ENCODE measurements around the gene TMPRSS6.
A peak's percentile ranks its signal among the peaks of the same experiment; 100 is the strongest.

The TMPRSS6 gene

DNA sequence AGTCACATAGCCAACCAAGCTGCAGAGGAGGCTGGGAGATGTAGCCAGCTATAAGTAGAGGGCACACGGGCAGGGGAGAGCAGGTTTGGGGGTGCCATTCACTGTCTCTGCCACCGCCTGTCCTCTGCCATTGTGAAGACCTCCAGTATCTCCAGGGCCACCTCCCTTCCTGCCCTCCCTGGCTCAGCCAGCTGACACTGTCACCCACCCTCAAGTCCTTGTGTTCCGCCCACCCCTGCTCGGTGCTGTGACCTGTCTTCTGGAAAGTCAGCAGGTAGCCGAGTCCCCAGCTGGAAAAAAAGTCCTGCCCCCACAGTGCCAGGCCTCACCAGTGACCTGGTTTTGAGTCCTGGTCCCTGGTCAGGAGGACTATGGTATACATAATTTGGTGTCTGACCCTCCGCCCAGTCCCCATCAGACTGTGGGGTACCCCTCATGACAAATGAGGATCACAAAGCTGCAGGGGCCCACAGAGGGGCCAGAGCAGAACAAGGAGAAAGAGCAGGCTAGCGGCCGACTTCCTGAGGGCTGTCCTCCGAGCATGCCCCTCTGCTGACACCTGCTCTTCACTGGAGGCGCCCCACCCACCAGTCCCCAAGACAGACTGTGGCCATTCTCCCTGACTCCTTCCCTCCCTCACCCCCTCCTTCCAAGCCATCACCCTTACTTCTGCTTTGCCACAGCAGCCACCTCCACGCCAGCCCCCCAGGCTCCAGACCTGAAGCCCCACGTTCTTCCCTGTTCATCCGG is 47.3 kb upstream of the TMPRSS6 start:
- no peaks in the 10 kb centered on the region for H3K36me3 ChIP-seq (replicated peaks; ENCODE audit: low read depth, low read length)
- TF ChIP-seq EZH2phosphoT487 (IDR thresholded peaks at IDR 0.05; ENCODE audit: low read depth): no peak
- TF ChIP-seq, protein P1, sequence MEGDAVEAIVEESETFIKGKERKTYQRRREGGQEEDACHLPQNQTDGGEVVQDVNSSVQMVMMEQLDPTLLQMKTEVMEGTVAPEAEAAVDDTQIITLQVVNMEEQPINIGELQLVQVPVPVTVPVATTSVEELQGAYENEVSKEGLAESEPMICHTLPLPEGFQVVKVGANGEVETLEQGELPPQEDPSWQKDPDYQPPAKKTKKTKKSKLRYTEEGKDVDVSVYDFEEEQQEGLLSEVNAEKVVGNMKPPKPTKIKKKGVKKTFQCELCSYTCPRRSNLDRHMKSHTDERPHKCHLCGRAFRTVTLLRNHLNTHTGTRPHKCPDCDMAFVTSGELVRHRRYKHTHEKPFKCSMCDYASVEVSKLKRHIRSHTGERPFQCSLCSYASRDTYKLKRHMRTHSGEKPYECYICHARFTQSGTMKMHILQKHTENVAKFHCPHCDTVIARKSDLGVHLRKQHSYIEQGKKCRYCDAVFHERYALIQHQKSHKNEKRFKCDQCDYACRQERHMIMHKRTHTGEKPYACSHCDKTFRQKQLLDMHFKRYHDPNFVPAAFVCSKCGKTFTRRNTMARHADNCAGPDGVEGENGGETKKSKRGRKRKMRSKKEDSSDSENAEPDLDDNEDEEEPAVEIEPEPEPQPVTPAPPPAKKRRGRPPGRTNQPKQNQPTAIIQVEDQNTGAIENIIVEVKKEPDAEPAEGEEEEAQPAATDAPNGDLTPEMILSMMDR (IDR thresholded peaks at IDR 0.05; ENCODE audit: low read depth, low read length): no peak
- no peak overlapping the region for H2AFZ ChIP-seq (ENCODE audit: low read depth, low read length)
- no peak overlapping the region for H3K27ac ChIP-seq (ENCODE audit: low read length)
- H3K79me2 ChIP-seq (ENCODE audit: low read length): no peaks in the 10 kb centered on the region
- H3K9me3 ChIP-seq (ENCODE audit: insufficient read depth, low read length): no peaks in the 10 kb centered on the region
- no peak overlapping the region for H3K4me3 ChIP-seq (ENCODE audit: low read length)
- H3K4me1 ChIP-seq (ENCODE audit: low read length): peaks cover 38% of the 10 kb centered on the region
- H3K9ac ChIP-seq (ENCODE audit: low read length): no peak overlapping the region
- H3K27me3 ChIP-seq (ENCODE audit: low read depth, low read length): peaks cover 52% of the 10 kb centered on the region
- no peaks in the 10 kb centered on the region for H4K20me1 ChIP-seq (ENCODE audit: insufficient read depth, low read length)
- H3K4me2 ChIP-seq (ENCODE audit: low read length): no peak overlapping the region

DNA sequence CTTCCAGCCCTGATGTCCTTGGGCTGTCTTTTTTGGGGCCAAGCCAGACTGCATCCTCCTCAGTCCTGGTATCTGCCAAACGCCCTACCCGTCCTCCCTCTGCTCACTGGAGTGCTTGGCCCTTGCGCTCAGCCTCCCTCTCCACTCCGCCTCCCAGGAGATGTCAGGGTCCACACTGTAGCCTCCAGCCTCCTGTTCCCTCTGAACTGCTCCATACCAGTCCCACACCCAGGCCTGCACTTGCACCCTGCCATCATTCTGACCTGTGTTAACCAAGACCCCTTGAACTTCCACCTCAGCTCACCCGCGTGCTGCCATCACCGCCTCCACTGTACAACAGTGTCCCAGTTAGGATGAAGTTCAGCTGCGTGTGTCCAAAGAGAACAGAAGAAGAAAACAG is 46.5 kb upstream of the TMPRSS6 start:
- no peak overlapping the region for H3K4me3 ChIP-seq (ENCODE audit: low read length)
- H3K9me3 ChIP-seq (ENCODE audit: insufficient read depth, low read length): peaks cover 2% of the 10 kb centered on the region; the same call in 1 of the 2 replicates
- H3K4me2 ChIP-seq (ENCODE audit: low read length): no peak overlapping the region
- H3K79me2 ChIP-seq (ENCODE audit: low read length): no peaks in the 10 kb centered on the region
- H3K9ac ChIP-seq (ENCODE audit: low read length): no peak overlapping the region
- TF ChIP-seq, protein P1 (IDR thresholded peaks at IDR 0.05; ENCODE audit: low read depth, low read length): no peak
- no peak for TF ChIP-seq EZH2phosphoT487 (IDR thresholded peaks at IDR 0.05; ENCODE audit: low read depth)
- no peaks in the 10 kb centered on the region for H3K36me3 ChIP-seq (replicated peaks; ENCODE audit: low read depth, low read length)
- H3K27ac ChIP-seq (ENCODE audit: low read length): no peak overlapping the region
- no peak overlapping the region for H2AFZ ChIP-seq (ENCODE audit: low read depth, low read length)
- peaks cover 29% of the 10 kb centered on the region for H3K4me1 ChIP-seq (ENCODE audit: low read length)
- no peaks in the 10 kb centered on the region for H4K20me1 ChIP-seq (ENCODE audit: insufficient read depth, low read length)
- H3K27me3 ChIP-seq (ENCODE audit: low read depth, low read length): peaks cover 61% of the 10 kb centered on the region

DNA sequence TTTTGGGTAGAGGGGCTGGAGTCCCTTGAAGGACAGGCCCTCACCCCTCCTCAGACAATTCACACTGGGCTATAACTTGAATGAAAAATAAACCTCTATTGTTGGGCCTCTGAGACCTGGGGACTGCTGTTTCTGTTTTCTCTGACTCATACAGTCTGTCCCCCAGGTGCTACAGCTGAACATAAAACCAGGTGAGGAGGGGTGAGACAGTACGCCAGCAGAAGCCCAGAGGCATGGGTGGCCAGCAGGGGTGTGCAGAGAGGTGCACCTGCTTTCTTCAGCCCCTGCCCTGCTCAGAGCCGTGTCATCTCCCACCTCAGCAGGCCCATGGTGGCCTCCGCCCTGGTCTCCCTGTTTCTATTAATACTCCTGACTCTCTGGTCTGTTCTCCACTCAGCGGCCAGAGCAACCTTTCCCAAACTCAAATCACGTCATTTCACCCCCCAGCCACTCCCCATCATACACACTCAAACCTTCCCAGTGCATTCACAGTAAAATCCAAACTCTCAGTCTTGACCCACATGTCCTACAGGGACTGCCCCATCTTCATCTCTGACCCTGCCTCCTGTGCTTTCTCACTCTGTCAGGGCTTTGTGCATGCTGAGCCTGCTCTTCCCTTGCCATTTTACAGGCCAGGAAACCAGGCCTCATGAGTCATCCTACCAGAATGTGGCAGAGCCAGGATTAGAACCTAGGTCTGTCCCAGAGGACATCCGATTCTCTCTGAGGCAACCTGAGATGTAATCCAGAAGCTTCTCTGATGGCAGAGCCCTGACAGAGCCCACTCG is 45.6 kb upstream of the TMPRSS6 start:
- Histone ChIP-seq H3K9ac (ENCODE audit: low read length) (no peak overlapping the region), H3K27me3 (ENCODE audit: low read depth, low read length) (peaks cover 58% of the 10 kb centered on the region), H3K36me3 (replicated peaks; ENCODE audit: low read depth, low read length) (no peaks in the 10 kb centered on the region), H2AFZ (ENCODE audit: low read depth, low read length) (no peak overlapping the region), H4K20me1 (ENCODE audit: insufficient read depth, low read length) (no peaks in the 10 kb centered on the region), H3K9me3 (ENCODE audit: insufficient read depth, low read length) (peaks cover 5% of the 10 kb centered on the region; the same call in 1 of the 2 replicates), H3K27ac (ENCODE audit: low read length) (no peak overlapping the region), H3K4me3 (ENCODE audit: low read length) (no peak overlapping the region), H3K79me2 (ENCODE audit: low read length) (no peaks in the 10 kb centered on the region), H3K4me1 (ENCODE audit: low read length) (peaks cover 34% of the 10 kb centered on the region), H3K4me2 (ENCODE audit: low read length) (peak overlapping the region; percentile 2; the same call in 1 of the 2 replicates)
- TF ChIP-seq, protein P1 (IDR thresholded peaks at IDR 0.05; ENCODE audit: low read depth, low read length): no peak
- no peak for TF ChIP-seq EZH2phosphoT487 (IDR thresholded peaks at IDR 0.05; ENCODE audit: low read depth)

DNA sequence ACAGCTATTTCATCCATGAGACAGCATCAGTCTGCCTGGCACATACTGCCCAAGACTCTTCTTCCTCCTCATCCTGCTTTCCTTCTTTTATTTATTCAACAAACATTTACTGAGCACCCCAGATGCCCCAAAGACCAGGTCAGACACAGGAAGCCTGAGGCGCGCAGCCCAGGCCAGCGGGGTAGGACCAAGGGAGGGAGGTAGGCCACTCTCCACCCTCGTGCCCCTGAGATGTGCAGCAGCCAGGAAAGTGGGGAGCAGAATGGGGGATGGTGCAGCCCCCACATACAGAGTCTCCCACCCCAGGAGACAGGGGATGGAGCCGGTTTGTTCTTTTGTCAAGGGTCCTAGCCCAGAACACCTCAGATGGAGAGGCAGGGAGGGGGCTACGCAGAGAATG is 44.4 kb upstream of the TMPRSS6 start:
- TF ChIP-seq, protein P1 (IDR thresholded peaks at IDR 0.05; ENCODE audit: low read depth, low read length): no peak
- TF ChIP-seq EZH2phosphoT487 (IDR thresholded peaks at IDR 0.05; ENCODE audit: low read depth): no peak

More for the DNA sequence above, 44.4 kb upstream of the TMPRSS6 start:
- Histone ChIP-seq H3K4me1 (ENCODE audit: low read length) (peaks cover 42% of the 10 kb centered on the region), H3K27me3 (ENCODE audit: low read depth, low read length) (peaks cover 50% of the 10 kb centered on the region), H4K20me1 (ENCODE audit: insufficient read depth, low read length) (no peaks in the 10 kb centered on the region), H3K36me3 (replicated peaks; ENCODE audit: low read depth, low read length) (no peaks in the 10 kb centered on the region), H3K4me3 (ENCODE audit: low read length) (no peak overlapping the region), H3K79me2 (ENCODE audit: low read length) (no peaks in the 10 kb centered on the region), H3K27ac (ENCODE audit: low read length) (no peak overlapping the region), H3K4me2 (ENCODE audit: low read length) (no peak overlapping the region), H3K9me3 (ENCODE audit: insufficient read depth, low read length) (peaks cover 5% of the 10 kb centered on the region; the same call in 1 of the 2 replicates), H3K9ac (ENCODE audit: low read length) (no peak overlapping the region), H2AFZ (ENCODE audit: low read depth, low read length) (no peak overlapping the region)
